ENCODE data around the gene PLCB1.

Gene PLCB1

GRCh38 chr20:8786383-8786782 lies 654.3 kb downstream of the PLCB1 start:
- DNase-seq (ENCODE audit: low read depth): no peak
- TF ChIP-seq POLR2A (IDR thresholded peaks at IDR 0.05; ENCODE audit: extremely low read depth, insufficient read length) (no peak), MAX (IDR thresholded peaks at IDR 0.05; ENCODE audit: low read depth, low read length) (no peak)

GRCh38 chr20:8787090-8787489 lies 655.0 kb downstream of the PLCB1 start:
- TF ChIP-seq MYC (IDR thresholded peaks at IDR 0.05; ENCODE audit: low read depth, low read length) (no peak), MAX (IDR thresholded peaks at IDR 0.05; ENCODE audit: low read depth, low read length) (no peak), POLR2A (IDR thresholded peaks at IDR 0.05; ENCODE audit: extremely low read depth, insufficient read length) (no peak), CTCF (IDR thresholded peaks at IDR 0.05; ENCODE audit: low read depth, low read length) (no peak)
- no peak for DNase-seq (ENCODE audit: low read depth)
- no peak overlapping the region for H3K4me3 ChIP-seq (ENCODE audit: low read depth, low read length)

More at GRCh38 chr20:8786383-8786782, 654.3 kb downstream of the PLCB1 start:
- no peak overlapping the region for H3K4me3 ChIP-seq (ENCODE audit: low read depth, low read length)

- TF ChIP-seq POLR2A (IDR thresholded peaks at IDR 0.05; ENCODE audit: extremely low read depth, insufficient read length): no peak
- no peak for TF ChIP-seq CTCF (IDR thresholded peaks at IDR 0.05; ENCODE audit: low read depth, low read length)
- TF ChIP-seq MYC (IDR thresholded peaks at IDR 0.05; ENCODE audit: low read depth, low read length): no peak
- no peak for TF ChIP-seq MAX (IDR thresholded peaks at IDR 0.05; ENCODE audit: low read depth, low read length)
- DNase-seq (ENCODE audit: low read depth): no peak
These were observed 656.2 kb downstream of the PLCB1 start for GRCh38 chr20:8788275-8788674.

GRCh38 chr20:8788831-8789230 lies 656.8 kb downstream of the PLCB1 start:
- no peak for DNase-seq (ENCODE audit: low read depth)
- H3K4me3 ChIP-seq (ENCODE audit: low read depth, low read length): no peak overlapping the region
- TF ChIP-seq POLR2A (IDR thresholded peaks at IDR 0.05; ENCODE audit: extremely low read depth, insufficient read length) (no peak), CTCF (IDR thresholded peaks at IDR 0.05; ENCODE audit: low read depth, low read length) (no peak)

More at GRCh38 chr20:8788275-8788674, 656.2 kb downstream of the PLCB1 start:
- H3K4me3 ChIP-seq (ENCODE audit: low read depth, low read length): no peak overlapping the region

- no peak overlapping the region for H3K4me3 ChIP-seq (ENCODE audit: low read depth, low read length)
- TF ChIP-seq MYC (IDR thresholded peaks at IDR 0.05; ENCODE audit: low read depth, low read length): no peak
- TF ChIP-seq CTCF (IDR thresholded peaks at IDR 0.05; ENCODE audit: low read depth, low read length): peak; percentile 97
- no peak for TF ChIP-seq POLR2A (IDR thresholded peaks at IDR 0.05; ENCODE audit: extremely low read depth, insufficient read length)
- DNase-seq (ENCODE audit: low read depth): peak; percentile 42
These were observed 658.5 kb downstream of the PLCB1 start for GRCh38 chr20:8790442-8791074.

GRCh38 chr20:8795404-8795803 lies 663.3 kb downstream of the PLCB1 start:
- no peak for DNase-seq (ENCODE audit: low read depth)
- H3K4me3 ChIP-seq (ENCODE audit: low read depth, low read length): no peak overlapping the region
- no peak for TF ChIP-seq MAX (IDR thresholded peaks at IDR 0.05; ENCODE audit: low read depth, low read length)
- no peak for TF ChIP-seq POLR2A (IDR thresholded peaks at IDR 0.05; ENCODE audit: extremely low read depth, insufficient read length)
- no peak for TF ChIP-seq MYC (IDR thresholded peaks at IDR 0.05; ENCODE audit: low read depth, low read length)
- TF ChIP-seq CTCF (IDR thresholded peaks at IDR 0.05; ENCODE audit: low read depth, low read length): no peak
